Gastroesophageal sphincter (tissue), 3 donors: ENCODE data around the gene ALDH3B1.

Source experiments
- POLR2A ChIP-seq, 2 donors: fragments of 450-650 bp; IDR thresholded peaks; one replicate each; pipeline ENCODE4 v1.6.1; 2017; ENCODE audit warnings: antibody characterized with exemption in 2 of 2, mild to moderate bottlenecking in 2 of 2, moderate library complexity in 1 of 2
- TF ChIP-seq, protein P1 (sequence below), 4 experiments: fragments of 200-600 bp in 2 of 4; fragments of 450-650 bp in 2 of 4; sonication (generic) in 1 of 4; IDR thresholded peaks; one replicate each; pipeline ENCODE4 v1.5.1; 2017 to 2019; ENCODE audit warnings: antibody characterized with exemption in 4 of 4, mild to moderate bottlenecking in 2 of 4, moderate library complexity in 2 of 4

DNA sequence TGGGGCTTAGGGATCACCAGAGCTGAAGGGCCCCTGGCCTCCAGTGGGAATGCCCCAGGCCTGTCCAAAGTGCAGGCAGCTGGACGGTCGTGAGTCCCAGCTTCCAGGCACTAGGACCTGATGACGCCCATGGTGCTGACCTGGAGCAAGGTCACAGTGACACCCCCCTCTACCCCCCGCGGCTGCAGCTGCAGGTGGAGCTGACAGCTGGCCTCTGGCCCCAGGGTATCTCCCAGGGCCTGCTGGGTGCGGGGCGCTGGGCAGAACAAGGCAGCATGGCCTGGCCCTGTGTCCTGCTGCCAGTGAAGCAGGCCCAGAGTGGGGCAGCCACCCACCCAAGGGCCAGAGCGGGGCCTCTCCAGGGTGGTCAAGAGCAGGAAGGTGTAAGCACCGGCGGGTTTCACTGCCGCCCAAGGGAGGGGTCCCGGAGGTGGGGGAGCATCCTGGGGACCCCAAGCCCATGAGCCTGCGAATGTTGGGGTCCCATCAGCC lies 28.1 kb downstream of the ALDH3B1 start:
- no peak for TF ChIP-seq POLR2A (IDR thresholded peaks at IDR 0.05)
- TF ChIP-seq, protein P1, sequence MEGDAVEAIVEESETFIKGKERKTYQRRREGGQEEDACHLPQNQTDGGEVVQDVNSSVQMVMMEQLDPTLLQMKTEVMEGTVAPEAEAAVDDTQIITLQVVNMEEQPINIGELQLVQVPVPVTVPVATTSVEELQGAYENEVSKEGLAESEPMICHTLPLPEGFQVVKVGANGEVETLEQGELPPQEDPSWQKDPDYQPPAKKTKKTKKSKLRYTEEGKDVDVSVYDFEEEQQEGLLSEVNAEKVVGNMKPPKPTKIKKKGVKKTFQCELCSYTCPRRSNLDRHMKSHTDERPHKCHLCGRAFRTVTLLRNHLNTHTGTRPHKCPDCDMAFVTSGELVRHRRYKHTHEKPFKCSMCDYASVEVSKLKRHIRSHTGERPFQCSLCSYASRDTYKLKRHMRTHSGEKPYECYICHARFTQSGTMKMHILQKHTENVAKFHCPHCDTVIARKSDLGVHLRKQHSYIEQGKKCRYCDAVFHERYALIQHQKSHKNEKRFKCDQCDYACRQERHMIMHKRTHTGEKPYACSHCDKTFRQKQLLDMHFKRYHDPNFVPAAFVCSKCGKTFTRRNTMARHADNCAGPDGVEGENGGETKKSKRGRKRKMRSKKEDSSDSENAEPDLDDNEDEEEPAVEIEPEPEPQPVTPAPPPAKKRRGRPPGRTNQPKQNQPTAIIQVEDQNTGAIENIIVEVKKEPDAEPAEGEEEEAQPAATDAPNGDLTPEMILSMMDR (IDR thresholded peaks at IDR 0.05): no peak
